ENCODE data around the gene CT45A10. TPM values are rescaled to one million over a fixed set of nuclear protein-coding genes. Genes with fewer than 3 reads are reported as not detected.
"Not testable (repeated sequence)": the region's sequence is repeated elsewhere in the genome, so short reads cannot be mapped to it uniquely, and the experiment has no call there.

Gene CT45A10
- total and polyA plus RNA-seq, 8 donors, result not detected

GRCh38 chrX:135837180-135837579, 56.1 kb downstream of the CT45A10 start, which contains the start of gene CT45A7:
TSS of gene CT45A7 (minus strand) at chrX:135837280. CDS start at chrX:135833533, 3,747 bp downstream.
- intact Hi-C loops (cut with DNase I); H3K4me1 ChIP-seq; H3K27me3 ChIP-seq; ATAC-seq; H3K36me3 ChIP-seq; H3K27ac ChIP-seq; H3K9me3 ChIP-seq; DNase-seq; FAIRE-seq; H3K4me3 ChIP-seq: not testable (repeated sequence)
- no CpG with 5 or more reads among the region's 17 CpGs for WGBS, 2 donors

Other genes with a start within 250 kb of the CT45A10 start
- gene CT45A1, start 179.8 kb downstream of the CT45A10 start, total RNA-seq, result not detected
- gene CT45A1, start 179.8 kb downstream of the CT45A10 start, polyA plus RNA-seq, result not detected
- not detected for gene CT45A3, start 125.3 kb downstream of the CT45A10 start, total RNA-seq
- gene CT45A3, start 125.3 kb downstream of the CT45A10 start, polyA plus RNA-seq, result not detected
- not detected for gene CT45A5, start 107.9 kb downstream of the CT45A10 start, total RNA-seq
- not detected for gene CT45A5, start 107.9 kb downstream of the CT45A10 start, polyA plus RNA-seq
- not detected for gene CT45A6, start 90.7 kb downstream of the CT45A10 start, total RNA-seq
- not detected for gene CT45A6, start 90.7 kb downstream of the CT45A10 start, polyA plus RNA-seq
- gene CT45A2, start 73.4 kb downstream of the CT45A10 start, total RNA-seq, result not detected
- not detected for gene CT45A2, start 73.4 kb downstream of the CT45A10 start, polyA plus RNA-seq
- not detected for gene CT45A7, start 56.2 kb downstream of the CT45A10 start, total RNA-seq
- gene CT45A7, start 56.2 kb downstream of the CT45A10 start, polyA plus RNA-seq, result not detected
- not detected for gene CT45A8, start 38.9 kb downstream of the CT45A10 start, total RNA-seq
- not detected for gene CT45A8, start 38.9 kb downstream of the CT45A10 start, polyA plus RNA-seq
- not detected for gene CT45A9, start 21.6 kb downstream of the CT45A10 start, total RNA-seq
- gene CT45A9, start 21.6 kb downstream of the CT45A10 start, polyA plus RNA-seq, result not detected
- gene SAGE1, start 272 bp upstream of the CT45A10 start, total RNA-seq, result under 1 TPM in 1 of 6 donors, not detected in 5; 0.47 TPM
- gene SAGE1, start 272 bp upstream of the CT45A10 start, polyA plus RNA-seq, result not detected
- gene MMGT1, start 80.5 kb upstream of the CT45A10 start, total RNA-seq, result 10 to 100 TPM in 4 of 6 donors, 1 to 10 TPM in 2; 6.7 to 15.6 (median 11.7) TPM
- 1 to 10 TPM; 1.4 to 7.0 TPM for gene MMGT1, start 80.5 kb upstream of the CT45A10 start, polyA plus RNA-seq
- 1 to 10 TPM; 2.1 to 8.3 (median 4.4) TPM for gene SLC9A6, start 92.0 kb upstream of the CT45A10 start, total RNA-seq
- 1 to 10 TPM; 2.8 to 6.2 TPM for gene SLC9A6, start 92.0 kb upstream of the CT45A10 start, polyA plus RNA-seq